GM13977 (cell line): Measurements from ENCODE around the gene DARS2.

ENCODE experiments used
- DNase-seq: peaks from one replicate; pipeline ENCODE4 v3.0.0; 2012; ENCODE audit warnings: low spot score
- CTCF ChIP-seq: IDR thresholded peaks from 2 replicates; pipeline ENCODE4 v1.5.1; 2012; ENCODE audit warnings: mild to moderate bottlenecking, control low read depth; ENCODE audit not compliant: insufficient read depth; ENCODE audit errors: extremely low read depth, missing control alignments
- in situ Hi-C: fragments of 300-500 bp; cut with MboI; formaldehyde crosslinking; loops from one replicate; pipeline ENCODE4 v1.12.0; 2022; ENCODE audit warnings: low sequenced_read_pairs, low pct_unique_long_range_greater_than_20kb, mixed read lengths, inconsistent platforms; ENCODE audit not compliant: unreplicated experiment

Gene DARS2

DNA sequence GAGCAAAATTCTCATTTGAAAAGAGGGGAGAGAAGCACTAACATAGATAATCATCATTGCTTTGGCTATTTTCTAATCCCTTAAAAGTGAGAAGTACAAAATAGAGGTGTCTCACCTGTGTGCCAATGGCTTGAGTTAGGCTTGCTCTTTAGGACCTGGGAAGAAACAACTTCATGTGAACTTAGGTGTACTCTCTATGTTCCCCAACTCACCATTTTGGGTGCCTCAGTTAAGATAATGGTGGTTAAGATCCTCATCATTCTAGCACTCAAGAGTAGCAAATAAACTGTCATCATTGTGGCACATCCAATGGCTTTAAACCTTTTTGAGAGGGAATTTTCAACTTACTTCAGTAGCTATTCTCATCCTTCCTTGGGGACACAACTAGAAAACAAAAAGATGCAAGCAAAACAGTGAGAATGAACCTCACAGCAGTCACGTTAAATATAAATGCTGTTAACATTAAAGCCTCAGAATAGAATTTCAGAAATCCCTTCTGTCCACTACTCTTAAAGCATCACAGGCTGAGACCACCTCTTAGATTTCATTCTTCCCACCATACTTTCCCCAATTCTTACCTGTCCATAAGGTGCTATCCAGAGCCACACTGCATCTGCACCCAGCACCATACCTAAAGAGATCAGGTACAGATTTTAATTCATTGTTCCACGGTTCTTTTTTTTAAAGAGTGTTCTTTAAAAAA, 42.1 kb downstream of the DARS2 start:
- no peak for DNase-seq
- in situ Hi-C loops = no loop called here
- TF ChIP-seq CTCF = no peak

DNA sequence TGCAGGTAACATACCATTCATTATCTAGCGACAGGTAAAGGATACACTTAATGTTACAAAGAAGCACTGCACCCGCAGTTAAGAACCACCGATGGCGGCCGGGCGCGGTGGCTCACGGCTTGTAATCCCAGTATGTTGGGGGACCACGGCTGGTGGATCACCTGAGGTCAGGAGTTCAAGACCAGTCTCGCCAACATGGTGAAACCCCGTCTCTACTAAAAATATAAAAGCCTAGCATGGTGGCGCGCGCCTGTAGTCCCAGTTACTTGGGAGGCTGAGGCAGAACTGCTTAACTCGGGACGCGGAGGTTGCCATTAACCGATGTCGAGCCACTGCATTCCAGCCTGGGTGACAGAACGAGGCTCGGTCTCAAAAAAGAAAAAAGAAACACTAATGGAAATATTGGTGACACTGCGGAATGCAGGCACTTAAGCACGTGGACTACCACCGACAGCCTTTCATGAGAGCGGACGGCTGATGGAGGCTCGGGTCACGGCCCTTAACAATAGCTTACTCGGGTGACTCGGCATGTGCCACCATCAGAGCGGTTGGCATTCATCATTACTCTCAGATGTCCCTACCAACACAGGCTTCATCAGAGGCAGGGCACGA, 42.8 kb downstream of the DARS2 start:
- in situ Hi-C loops = no loop called here
- TF ChIP-seq CTCF = no peak
- DNase-seq = no peak

DNA sequence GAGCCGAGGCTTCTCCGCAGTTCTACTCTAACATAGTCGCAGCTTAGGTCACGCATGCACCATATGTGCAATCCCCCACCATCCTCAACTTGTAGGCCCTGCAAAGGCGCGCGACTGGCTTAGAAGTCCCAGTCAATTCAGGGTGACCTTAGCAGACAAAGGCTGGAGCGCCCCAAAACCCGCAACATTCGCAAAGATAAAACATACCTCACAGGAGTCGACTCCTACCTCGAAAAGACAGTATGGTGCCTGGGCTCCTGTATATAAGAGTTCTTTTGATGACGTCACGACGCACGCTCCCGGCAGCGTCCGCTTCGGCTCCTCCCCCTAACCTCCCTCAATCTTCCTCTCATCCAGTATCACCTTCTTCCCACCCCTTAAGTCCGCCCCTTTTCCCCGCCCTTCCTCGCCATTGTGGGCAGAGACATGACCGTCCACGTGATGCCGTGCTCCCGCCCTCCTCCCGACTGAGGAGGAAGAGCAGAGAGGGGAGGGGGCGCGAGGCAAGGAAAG, 43.3 kb downstream of the DARS2 start, which contains the start of gene GAS5:
GAS5 (minus strand) TSS at position 237 of the 513 bp plus-strand sequence.
- in situ Hi-C loops = no loop called here
- no peak for TF ChIP-seq CTCF
- DNase-seq = peak; percentile 93

- in situ Hi-C loops = no loop called here
- TF ChIP-seq CTCF = no peak
- DNase-seq = peak; percentile 85
Measured at GRCh38 chr1:173868266-173869020, 44.0 kb downstream of the DARS2 start, which contains the start of gene ZBTB37. Gene ZBTB37 (plus strand): TSS chr1:173868380. CDS start chr1:173870226, 1,846 bp downstream.

GRCh38 chr1:173869021-173869359, 44.5 kb downstream of the DARS2 start:
- no peak for TF ChIP-seq CTCF
- DNase-seq = no peak
- in situ Hi-C loops = no loop called here

GRCh38 chr1:173870252-173871075, 46.0 kb downstream of the DARS2 start:
- in situ Hi-C loops = no loop called here
- DNase-seq = peak; percentile 55

More at GRCh38 chr1:173870252-173871075, 46.0 kb downstream of the DARS2 start:
- no peak for TF ChIP-seq CTCF
